WTC11 (cell line): ENCODE measurements around the gene MAPK8IP2. TPM values are rescaled to one million over a fixed set of nuclear protein-coding genes. Genes with fewer than 3 reads are reported as not detected.

Experiments
- ATAC-seq: fragments of 200-7000 bp; cut with Tn5 transposase; 2 replicates; pipeline ENCODE4 v1.10.0; 2021; ENCODE audit warnings: mild to moderate bottlenecking, moderate library complexity
- CTCF ChIA-PET: fragments of 300-600 bp; sonication (Branson Sonifier 250); formaldehyde crosslinking; loops from one replicate; lab custom pipeline; 2021; ENCODE audit warnings: antibody characterized with exemption; lab: Charles Lee
- POLR2A ChIA-PET: fragments of 350-600 bp; sonication (Branson Sonifier 250); formaldehyde crosslinking; loops from one replicate; lab custom pipeline; 2021; ENCODE audit warnings: antibody characterized with exemption; lab: Charles Lee
- DNase-seq: peaks from one replicate; pipeline ENCODE4 v3.0.0; 2021; ENCODE audit warnings: low spot score
- H3K27ac Mint-ChIP-seq: 2 replicates; pipeline ENCODE4 v1.8.0; 2021; ENCODE audit warnings: mixed read lengths
- H3K27me3 Mint-ChIP-seq: 2 replicates; pipeline ENCODE4 v1.8.0; 2021; ENCODE audit warnings: low read depth, mild to moderate bottlenecking, moderate library complexity, mixed read lengths
- H3K36me3 Mint-ChIP-seq: 2 replicates; pipeline ENCODE4 v1.8.0; 2021; ENCODE audit warnings: mixed read lengths
- H3K4me1 Mint-ChIP-seq: 2 replicates; pipeline ENCODE4 v1.8.0; 2022; ENCODE audit warnings: mixed read lengths
- H3K4me3 Mint-ChIP-seq: 2 replicates; pipeline ENCODE4 v1.8.0; 2021; ENCODE audit warnings: mild to moderate bottlenecking, moderate library complexity, mixed read lengths
- H3K9me3 Mint-ChIP-seq: 2 replicates; pipeline ENCODE4 v1.8.0; 2021; ENCODE audit warnings: mixed read lengths
- ATF1 ChIP-seq: sonication (generic); formaldehyde crosslinking; IDR thresholded peaks from 2 replicates; pipeline ENCODE4 v1.8.1; 2023; ENCODE audit warnings: mild to moderate bottlenecking, moderate library complexity, missing genetic modification reagents
- ATF2 ChIP-seq: sonication (generic); formaldehyde crosslinking; IDR thresholded peaks from 2 replicates; pipeline ENCODE4 v1.8.1; 2022; ENCODE audit warnings: low read depth, missing genetic modification reagents, borderline replicate concordance
- CDX4 ChIP-seq: fragments of 250-450 bp; sonication (Bioruptor Pico); IDR thresholded peaks from 2 replicates; pipeline ENCODE4 v1.9.0; 2021; ENCODE audit warnings: moderate library complexity, mild to moderate bottlenecking, inconsistent platforms, borderline replicate concordance
- E2F1 ChIP-seq: sonication (generic); formaldehyde crosslinking; IDR thresholded peaks from 2 replicates; pipeline ENCODE4 v1.8.0; 2022; ENCODE audit warnings: mild to moderate bottlenecking, missing genetic modification reagents
- E2F5 ChIP-seq: sonication (generic); formaldehyde crosslinking; IDR thresholded peaks from 2 replicates; pipeline ENCODE4 v1.8.1; 2022; ENCODE audit warnings: mild to moderate bottlenecking, moderate library complexity, missing genetic modification reagents
- EMX1 ChIP-seq: fragments of 250-450 bp; sonication (Bioruptor Pico); IDR thresholded peaks from 2 replicates; pipeline ENCODE4 v1.8.0; 2021; ENCODE audit warnings: mild to moderate bottlenecking
- ESRRA ChIP-seq: sonication (generic); formaldehyde crosslinking; IDR thresholded peaks from 2 replicates; pipeline ENCODE4 v1.8.1; 2022; ENCODE audit warnings: mild to moderate bottlenecking, missing genetic modification reagents, borderline replicate concordance
- FOXK1 ChIP-seq: sonication (generic); formaldehyde crosslinking; IDR thresholded peaks from 2 replicates; pipeline ENCODE4 v1.8.0; 2022; ENCODE audit warnings: mild to moderate bottlenecking, moderate library complexity, missing genetic modification reagents
- GTF2I ChIP-seq: fragments of 250-450 bp; sonication (Bioruptor Pico); conservative IDR thresholded peaks from 2 replicates; pipeline ENCODE4 v1.4.0; 2021; ENCODE audit warnings: mild to moderate bottlenecking
- HMGXB4 ChIP-seq: sonication (generic); formaldehyde crosslinking; IDR thresholded peaks from 2 replicates; pipeline ENCODE4 v1.8.1; 2023; ENCODE audit warnings: mild to moderate bottlenecking, moderate library complexity, missing genetic modification reagents
- IRF2 ChIP-seq: sonication (generic); formaldehyde crosslinking; IDR thresholded peaks from 2 replicates; pipeline ENCODE4 v1.8.0; 2022; ENCODE audit warnings: low read depth, missing genetic modification reagents, borderline replicate concordance
- JAZF1 ChIP-seq: fragments of 250-450 bp; sonication (Bioruptor Pico); IDR thresholded peaks from 2 replicates; pipeline ENCODE4 v1.9.0; 2021; ENCODE audit warnings: moderate library complexity, mild to moderate bottlenecking, inconsistent platforms
- RORB ChIP-seq: fragments of 250-450 bp; sonication (Bioruptor Pico); IDR thresholded peaks from 2 replicates; pipeline ENCODE4 v1.9.0; 2021; ENCODE audit warnings: mild to moderate bottlenecking
- TEAD4 ChIP-seq: sonication (generic); formaldehyde crosslinking; IDR thresholded peaks from 2 replicates; pipeline ENCODE4 v1.8.0; 2022; ENCODE audit warnings: mild to moderate bottlenecking, missing genetic modification reagents
- TP53 ChIP-seq: sonication (generic); formaldehyde crosslinking; IDR thresholded peaks from 2 replicates; pipeline ENCODE4 v1.8.1; 2023; ENCODE audit warnings: mild to moderate bottlenecking, missing genetic modification reagents
- ZNF121 ChIP-seq: sonication (generic); formaldehyde crosslinking; IDR thresholded peaks from 2 replicates; pipeline ENCODE4 v1.8.0; 2023; ENCODE audit warnings: missing genetic modification reagents
- ZNF425 ChIP-seq: fragments of 250-450 bp; sonication (Bioruptor Pico); conservative IDR thresholded peaks from 2 replicates; pipeline ENCODE4 v1.9.0; 2021; ENCODE audit warnings: mild to moderate bottlenecking
- ZSCAN18 ChIP-seq: fragments of 250-450 bp; sonication (Bioruptor Pico); IDR thresholded peaks from 2 replicates; pipeline ENCODE4 v2.1.2; 2022; ENCODE audit warnings: mild to moderate bottlenecking, moderate library complexity
- total RNA-seq: library from RNA; stranded (reverse); gene quantifications from 3 replicates; pipeline ENCODE4 v1.2.3, GENCODE V29; 2021

The MAPK8IP2 gene
- total RNA-seq, 1 experiment from 2014 or later, result 4.9 TPM

GRCh38 chr22:50610041-50610451, 9.5 kb downstream of the MAPK8IP2 start:
- H3K4me1 Mint-ChIP-seq, result peaks cover 14% of the 10 kb centered on the region
- TF ChIP-seq ATF2 (CRISPR knock-in tag) (no peak), CDX4 (no peak), EMX1 (CRISPR knock-in tag) (no peak), E2F5 (CRISPR knock-in tag) (no peak), ZNF121 (CRISPR knock-in tag) (no peak), HMGXB4 (CRISPR knock-in tag) (no peak), ESRRA (no peak), FOXK1 (CRISPR knock-in tag) (no peak), ZSCAN18 (CRISPR knock-in tag) (no peak), TP53 (no peak), E2F1 (no peak), GTF2I (no peak), IRF2 (CRISPR knock-in tag) (no peak), RORB (CRISPR knock-in tag) (no peak), TEAD4 (CRISPR knock-in tag) (no peak), ZNF425 (CRISPR knock-in tag) (no peak), JAZF1 (CRISPR knock-in tag) (no peak), ATF1 (CRISPR knock-in tag) (no peak)
- TF ChIP-seq, all 79 proteins: peak for 0
- ATAC-seq, result no peak
- no peak for DNase-seq
- H3K4me3 Mint-ChIP-seq, result no peak overlapping the region
- POLR2A ChIA-PET, result interaction anchor here (0.9 kb wide), 1 partner anchor 84 kb away, joined by 3 read pairs; no protein-coding TSS in a partner anchor
- no peaks in the 10 kb centered on the region for H3K36me3 Mint-ChIP-seq
- CTCF ChIA-PET, result interaction anchor here (1.5 kb wide), 1 partner anchor 11 kb away, joined by 7 read pairs; no protein-coding TSS in a partner anchor
- H3K9me3 Mint-ChIP-seq, result no peaks in the 10 kb centered on the region
- peaks cover 20% of the 10 kb centered on the region for H3K27me3 Mint-ChIP-seq
- no peak overlapping the region for H3K27ac Mint-ChIP-seq
